IMR-90 (cell line): ENCODE data around the gene TPCN1. TPM values are rescaled to one million over a fixed set of nuclear protein-coding genes. Genes with fewer than 3 reads are reported as not detected.
A peak's percentile ranks its signal among the peaks of the same experiment; 100 is the strongest.

Experiments
- ATAC-seq: fragments of 200-7000 bp; cut with Tn5 transposase; 2 replicates; pipeline ENCODE4 v1.9.1; 2020; ENCODE audit warnings: low read depth, mild to moderate bottlenecking, moderate library complexity
- BruUV-seq: library from RNA; stranded (reverse); fragments of 400-500 nt; replicated peaks from 2 replicates; lab custom pipeline; 2021; lab: Mats Ljungman, UMichigan
- CTCF ChIA-PET: fragments of 300-600 bp; formaldehyde crosslinking; extraction: SDS; loops from one replicate; lab custom pipeline; 2021; ENCODE audit warnings: antibody characterized with exemption; lab: Yijun Ruan, JAX
- POLR2A ChIA-PET: fragments of 300-600 bp; sonication (Branson Sonifier 250); formaldehyde crosslinking; loops from one replicate; lab custom pipeline; 2022; ENCODE audit warnings: antibody characterized with exemption; ENCODE audit not compliant: unreplicated experiment; lab: Charles Lee
- DNase-seq: peaks from one replicate; pipeline ENCODE4 v3.0.0; 2013
- H2AFZ ChIP-seq: replicated peaks from 2 replicates; pipeline ENCODE3; 2013; ENCODE audit warnings: low read length, mild to moderate bottlenecking; ENCODE audit not compliant: poor library complexity
- H2AK5ac ChIP-seq: 2 replicates; pipeline ENCODE4 v1.6.1; 2013; ENCODE audit warnings: low read depth, low read length, inconsistent platforms
- H2AK9ac ChIP-seq: replicated peaks from 2 replicates; pipeline ENCODE3; 2013; ENCODE audit warnings: mild to moderate bottlenecking, low read depth, low read length, moderate library complexity; ENCODE audit not compliant: poor library complexity
- H2BK120ac ChIP-seq: 2 replicates; pipeline ENCODE4 v1.6.1; 2013; ENCODE audit warnings: low read depth, low read length, inconsistent platforms
- H2BK15ac ChIP-seq: 3 replicates; pipeline ENCODE4 v1.6.1; 2013; ENCODE audit warnings: low read depth, low read length, inconsistent platforms
- H2BK20ac ChIP-seq: 2 replicates; pipeline ENCODE4 v1.6.1; 2013; ENCODE audit warnings: low read depth, mild to moderate bottlenecking, inconsistent platforms, low read length, moderate library complexity
- H2BK5ac ChIP-seq: 2 replicates; pipeline ENCODE4 v1.6.1; 2013; ENCODE audit warnings: mild to moderate bottlenecking, low read depth, low read length, inconsistent platforms; ENCODE audit not compliant: poor library complexity, severe bottlenecking
- H3K14ac ChIP-seq: replicated peaks from 2 replicates; pipeline ENCODE4 v1.6.1; 2013; ENCODE audit warnings: low read depth, low read length, inconsistent platforms
- H3K18ac ChIP-seq: 2 replicates; pipeline ENCODE4 v1.6.1; 2013; ENCODE audit warnings: low read depth, low read length, control low read depth
- H3K23ac ChIP-seq: 2 replicates; pipeline ENCODE4 v1.6.1; 2013; ENCODE audit warnings: low read depth, low read length, inconsistent platforms
- H3K27ac ChIP-seq: 2 replicates; pipeline ENCODE4 v1.5.1; 2013; ENCODE audit warnings: mild to moderate bottlenecking, control low read depth, low read length; ENCODE audit not compliant: insufficient read depth
- H3K27me3 ChIP-seq: 2 replicates; pipeline ENCODE4 v1.6.1; 2013; ENCODE audit warnings: low read length; ENCODE audit not compliant: control insufficient read depth, insufficient read depth
- H3K36me3 ChIP-seq: 2 replicates; pipeline ENCODE4 v1.6.1; 2013; ENCODE audit warnings: low read length, mixed read lengths; ENCODE audit not compliant: control insufficient read depth, insufficient read depth
- H3K4ac ChIP-seq: 2 replicates; pipeline ENCODE4 v1.6.1; 2013; ENCODE audit warnings: low read depth, low read length, inconsistent platforms
- H3K4me1 ChIP-seq: 2 replicates; pipeline ENCODE4 v1.6.1; 2013; ENCODE audit warnings: low read length, mixed read lengths; ENCODE audit not compliant: control insufficient read depth, insufficient read depth
- H3K4me2 ChIP-seq: 2 replicates; pipeline ENCODE4 v1.6.1; 2013; ENCODE audit warnings: low read depth, mild to moderate bottlenecking, control low read depth, low read length, moderate library complexity
- H3K4me3 ChIP-seq: 2 replicates; pipeline ENCODE4 v1.5.1; 2013; ENCODE audit warnings: low read depth, mild to moderate bottlenecking, control low read depth, low read length, moderate library complexity; ENCODE audit not compliant: insufficient read depth
- H3K56ac ChIP-seq: 2 replicates; pipeline ENCODE4 v1.6.1; 2013; ENCODE audit warnings: low read length, inconsistent platforms; ENCODE audit not compliant: insufficient read depth; ENCODE audit errors: extremely low read depth
- H3K79me1 ChIP-seq, 2 experiments: 2 replicates each; pipeline ENCODE4 v1.6.1; 2013; ENCODE audit warnings: low read length in 2 of 2, inconsistent platforms in 1 of 2, low read depth in 1 of 2
- H3K9ac ChIP-seq: 2 replicates; pipeline ENCODE4 v1.6.1; 2013; ENCODE audit warnings: low read depth, low read length, control low read depth
- H3K9me1 ChIP-seq: 2 replicates; pipeline ENCODE4 v1.6.1; 2013; ENCODE audit warnings: low read length, inconsistent platforms; ENCODE audit not compliant: insufficient read depth
- H3K9me3 ChIP-seq: 2 replicates; pipeline ENCODE4 v1.6.1; 2013; ENCODE audit warnings: low read length; ENCODE audit not compliant: control insufficient read depth, insufficient read depth
- H4K20me1 ChIP-seq: 2 replicates; pipeline ENCODE4 v1.6.1; 2013; ENCODE audit warnings: low read length, inconsistent platforms; ENCODE audit not compliant: insufficient read depth
- H4K5ac ChIP-seq: 2 replicates; pipeline ENCODE4 v1.6.1; 2013; ENCODE audit warnings: mild to moderate bottlenecking, low read depth, low read length, control low read depth
- H4K8ac ChIP-seq, 2 experiments: 2 replicates each; pipeline ENCODE4 v1.6.1; 2013; ENCODE audit warnings: low read depth in 2 of 2, low read length in 2 of 2, control low read depth in 1 of 2, inconsistent platforms in 1 of 2
- H4K91ac ChIP-seq: 2 replicates; pipeline ENCODE4 v1.6.1; 2013; ENCODE audit warnings: low read depth, low read length, inconsistent platforms; ENCODE audit not compliant: insufficient read depth
- CEBPB ChIP-seq: IDR thresholded peaks from 2 replicates; pipeline ENCODE4 v1.6.1; 2012; ENCODE audit warnings: low read depth, low read length, improper control_type of control experiment
- NFE2L2 ChIP-seq: fragments of 150-350 bp; IDR thresholded peaks from 2 replicates; pipeline ENCODE4 v1.6.1; 2016; ENCODE audit warnings: low read depth, mild to moderate bottlenecking, low read length
- POLR2A ChIP-seq: IDR thresholded peaks from 2 replicates; pipeline ENCODE4 v1.6.1; 2012; ENCODE audit warnings: mild to moderate bottlenecking, low read depth, low read length
- RFX5 ChIP-seq: IDR thresholded peaks from 2 replicates; pipeline ENCODE4 v1.8.0; 2012; ENCODE audit warnings: low read depth, mild to moderate bottlenecking, low read length, moderate library complexity
- USF2 ChIP-seq: fragments of 150-350 bp; IDR thresholded peaks from 2 replicates; pipeline ENCODE4 v1.6.1; 2017; ENCODE audit warnings: mild to moderate bottlenecking, antibody characterized with exemption, low read length, low read depth
- WGBS, 2 experiments: methylation state at CpG; one replicate each; pipeline versions ENCODE4 v1.1.5 to v1.1.7; 2013; ENCODE audit warnings: missing lambda C conversion rate in 2 of 2; ENCODE audit not compliant: insufficient read length in 1 of 2; ENCODE audit errors: extremely low coverage in 2 of 2; 5-methylcytosine and 5-hydroxymethylcytosine counted together
- dilution Hi-C: fragments of 300-500 bp; cut with HindIII; formaldehyde crosslinking; loops from one replicate; pipeline ENCODE4 v1.14.3; 2018; ENCODE audit warnings: low sequenced_read_pairs; ENCODE audit not compliant: unreplicated experiment
- in situ Hi-C: fragments of 300-500 bp; cut with MboI; formaldehyde crosslinking; loops from 3 replicates; pipeline ENCODE4 v1.14.3; 2019; ENCODE audit warnings: low sequenced_read_pairs, inconsistent platforms, mixed read lengths
- intact Hi-C: fragments of 100-400 bp; cut with micrococcal nuclease; formaldehyde crosslinking; loops from 2 replicates; pipeline ENCODE4 v1.10.0; 2022
- polyA plus RNA-seq, 3 experiments: library from polyadenylated mRNA; depleted of rRNA; stranded (reverse); fragments of >200 nt; gene quantifications; 2 replicates each; pipeline ENCODE4 v1.2.3, GENCODE V29; 2012; ENCODE audit warnings: low replicate concordance in 1 of 3
- total RNA-seq: library from RNA; depleted of rRNA; stranded (reverse); fragments of >200 nt; gene quantifications from 2 replicates; pipeline ENCODE4 v1.2.3, GENCODE V29; 2012

The TPCN1 gene
- total and polyA plus RNA-seq, 2 of the 4 experiments (the other 2 are of a cell fraction), result 2.0 to 13.2 TPM

GRCh38 chr12:113227686-113228391 is 6.6 kb downstream of the TPCN1 start (continued):
- TF ChIP-seq CEBPB (no peak), USF2 (no peak), RFX5 (no peak)

GRCh38 chr12:113228394-113229028 is 7.2 kb downstream of the TPCN1 start:
- Histone ChIP-seq H3K4me1 (peaks cover 6% of the 10 kb centered on the region), H4K8ac (no peak overlapping the region), H2AFZ (no peak overlapping the region), H2BK15ac (0 out of 3 replicates have a peak overlapping the region, but pooled peaks have one; percentile 49), H3K4ac (no peak overlapping the region), H3K18ac (no peak overlapping the region), H3K9me1 (peaks cover 14% of the 10 kb centered on the region), H3K56ac (no peak overlapping the region), H3K27me3 (no peaks in the 10 kb centered on the region), H3K79me1 (0 out of 4 replicates have a peak, but pooled peaks cover 0 to 4% of the 10 kb centered on the region in 2 experiments), H2AK5ac (no peak overlapping the region), H4K5ac (no peak overlapping the region), H3K27ac (no peak overlapping the region), H3K4me3 (no peak overlapping the region), H3K4me2 (no peak overlapping the region), H3K9me3 (peaks cover 4% of the 10 kb centered on the region), H3K23ac (no peak overlapping the region), H3K14ac (no peak overlapping the region), H3K36me3 (peaks cover 36% of the 10 kb centered on the region), H4K20me1 (no peaks in the 10 kb centered on the region), H4K91ac (no peak overlapping the region), H2BK20ac (no peak overlapping the region), H2BK120ac (no peak overlapping the region), H2AK9ac (peak overlapping the region; percentile 9), H2BK5ac (no peak overlapping the region), H3K9ac (no peak overlapping the region)
- no CpG with 5 or more reads among the region's 5 CpGs for WGBS, 2 experiments
- BruUV-seq, result no TSS peak
- TF ChIP-seq NFE2L2, result no peak
- no peak for TF ChIP-seq USF2
- no peak for TF ChIP-seq POLR2A
- no peak for ATAC-seq
- in situ Hi-C loops (no loop called here), intact Hi-C loops (no loop called here), dilution Hi-C loops (no loop called here)
- no peak for DNase-seq
- ChIA-PET CTCF (interaction anchor here (1.3 kb wide), 1 partner anchor 10 kb away, joined by 3 read pairs; no protein-coding TSS in a partner anchor), POLR2A (no interaction called here)
